ENCODE measurements around the gene CCDC178.
"Not testable (repeated sequence)": the region's sequence is repeated elsewhere in the genome, so short reads cannot be mapped to it uniquely, and the experiment has no call there.

Gene CCDC178

GRCh38 chr18:33355756-33356155 lies 84.8 kb downstream of the CCDC178 start:
- no peak for DNase-seq

DNA sequence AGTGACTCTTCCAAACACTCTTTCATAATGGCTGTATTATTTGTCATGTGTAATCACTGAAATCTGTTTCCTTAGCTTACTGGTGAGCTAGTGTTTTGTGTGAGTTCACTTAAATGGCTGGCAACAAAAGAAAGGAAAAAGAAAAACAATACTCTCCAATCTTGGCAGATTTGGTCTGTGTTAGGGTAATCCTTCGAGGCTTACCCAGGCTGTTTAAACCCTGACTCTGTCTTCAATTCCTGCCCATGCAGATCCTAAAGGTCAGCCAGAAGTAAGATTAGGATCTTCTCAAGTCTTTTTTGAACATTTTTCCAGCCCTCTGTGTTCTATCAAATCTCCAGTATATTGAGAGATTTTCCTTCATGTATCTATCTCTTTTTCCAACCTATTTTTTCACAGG lies 85.3 kb downstream of the CCDC178 start:
- no peak for DNase-seq

GRCh38 chr18:33350256-33350655 lies 90.3 kb downstream of the CCDC178 start:
- DNase-seq = no peak

DNA sequence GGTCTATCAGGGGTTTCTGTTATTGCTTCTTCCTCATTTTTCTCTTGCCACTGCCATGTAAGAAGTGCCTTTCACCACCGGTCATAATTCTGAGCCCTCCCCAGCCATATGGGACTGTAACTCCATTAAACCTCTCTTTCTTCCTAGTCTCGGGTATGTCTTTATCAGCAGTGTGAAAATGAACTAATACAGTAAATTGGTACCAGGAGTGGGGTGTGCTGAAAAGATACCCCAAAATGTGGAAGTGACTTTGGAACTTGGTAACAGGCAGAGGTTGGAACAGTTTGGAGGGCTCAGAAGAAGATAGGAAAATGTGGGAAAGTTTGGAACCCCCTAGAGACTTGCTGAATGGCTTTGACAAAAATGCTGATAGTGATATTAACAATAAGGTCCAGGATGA lies 100.8 kb downstream of the CCDC178 start:
- not testable (repeated sequence) for DNase-seq

DNA sequence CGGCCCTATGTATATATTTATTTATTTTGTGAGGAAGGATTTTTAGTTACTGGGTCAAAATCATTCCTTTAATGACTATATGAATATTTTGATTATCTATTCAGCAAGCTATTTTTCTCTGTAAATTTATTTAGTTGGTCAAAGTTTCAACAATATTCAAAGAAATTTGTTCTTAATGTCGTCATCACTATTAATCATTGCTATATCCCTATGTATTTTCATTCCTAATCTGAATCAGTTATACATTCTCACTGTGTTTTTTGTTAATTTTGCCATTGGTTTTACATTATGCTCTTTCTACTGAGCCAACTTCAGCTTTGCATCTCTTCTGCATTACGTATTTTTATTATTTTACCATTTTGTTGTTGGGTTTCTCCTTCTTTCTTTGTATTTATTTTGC lies 105.7 kb downstream of the CCDC178 start:
- DNase-seq = no peak

- no peak for DNase-seq
These were observed 109.8 kb downstream of the CCDC178 start for GRCh38 chr18:33330711-33331110.

DNA sequence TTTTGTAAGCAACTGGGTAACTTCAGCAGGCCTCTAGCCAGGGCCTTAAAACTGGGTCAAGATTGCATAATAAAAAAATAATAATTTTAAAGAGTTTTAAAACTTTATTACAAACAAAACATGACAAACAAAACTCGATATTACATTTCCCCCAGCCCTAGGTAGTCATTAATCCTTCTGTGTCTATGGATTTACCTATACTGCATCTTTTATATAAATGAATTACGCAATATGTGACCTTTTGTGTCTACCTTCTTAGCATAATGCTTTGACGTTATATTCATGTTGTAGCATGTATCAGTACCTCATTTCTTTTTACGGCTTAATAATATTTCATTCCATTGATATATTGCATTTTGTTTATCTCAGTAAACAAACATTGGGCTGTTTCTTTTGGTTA lies 113.5 kb downstream of the CCDC178 start:
- DNase-seq = no peak

GRCh38 chr18:33317640-33318039 lies 122.9 kb downstream of the CCDC178 start:
- no peak for DNase-seq

DNA sequence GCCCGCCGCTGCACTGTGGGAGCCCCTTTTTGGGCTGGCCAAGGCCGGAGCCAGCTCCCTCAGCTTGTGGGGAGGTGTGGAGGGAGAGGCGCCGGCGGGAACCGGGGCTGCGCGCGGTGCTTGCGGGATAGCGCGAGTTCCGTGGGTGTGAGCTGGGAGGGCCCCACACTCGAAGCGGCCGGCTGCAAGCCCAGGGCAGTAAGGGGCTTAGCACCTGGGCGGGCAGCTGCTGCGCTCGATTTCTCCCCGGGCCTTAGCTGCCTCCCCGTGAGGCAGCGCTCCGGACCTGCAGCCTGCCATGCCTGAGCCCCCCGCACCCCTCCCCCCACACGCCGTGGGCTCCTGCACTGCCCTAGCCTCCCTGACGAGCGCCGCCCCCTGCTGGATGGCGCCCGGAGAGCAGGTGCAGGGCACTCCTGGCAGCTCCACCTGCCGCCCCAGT lies 124.4 kb downstream of the CCDC178 start:
- peak; percentile 65 for DNase-seq

GRCh38 chr18:33307520-33307919 lies 133.0 kb downstream of the CCDC178 start:
- no peak for DNase-seq

- no peak for DNase-seq
These were observed 136.2 kb downstream of the CCDC178 start for GRCh38 chr18:33304277-33304676.

- DNase-seq = no peak
These were observed 149.0 kb downstream of the CCDC178 start for GRCh38 chr18:33291539-33291938.

DNA sequence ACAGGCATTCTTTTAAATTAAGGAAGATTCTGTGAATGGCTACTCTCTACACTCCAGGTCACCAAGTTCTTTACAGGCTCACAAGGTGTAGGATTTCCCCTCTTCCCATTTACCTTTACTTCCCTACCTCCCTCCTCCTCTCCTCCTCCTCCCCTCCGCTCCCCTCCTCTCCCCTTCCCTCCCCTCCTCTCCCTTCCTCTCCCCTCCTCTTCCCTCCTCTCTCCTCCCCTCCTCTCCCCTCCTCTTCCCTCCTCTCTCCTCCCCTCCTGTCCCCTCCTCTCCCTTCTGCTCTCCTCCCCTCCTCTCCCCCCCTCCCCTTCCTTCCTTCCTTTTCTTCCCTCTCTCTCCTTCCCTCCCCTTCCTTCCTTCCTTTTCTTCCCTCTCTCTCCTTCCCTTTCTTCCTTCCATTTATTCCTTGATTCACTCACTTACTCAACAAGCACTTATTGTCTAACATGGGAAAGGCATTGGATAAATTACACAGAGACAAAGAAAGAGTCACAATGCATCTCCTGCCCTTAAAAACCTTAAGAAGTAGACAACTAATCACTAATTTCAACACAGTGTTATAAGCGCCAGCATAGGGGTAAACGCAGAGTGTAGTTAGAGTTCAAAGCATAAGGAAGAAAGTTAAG lies 152.3 kb downstream of the CCDC178 start:
- DNase-seq = no peak

DNA sequence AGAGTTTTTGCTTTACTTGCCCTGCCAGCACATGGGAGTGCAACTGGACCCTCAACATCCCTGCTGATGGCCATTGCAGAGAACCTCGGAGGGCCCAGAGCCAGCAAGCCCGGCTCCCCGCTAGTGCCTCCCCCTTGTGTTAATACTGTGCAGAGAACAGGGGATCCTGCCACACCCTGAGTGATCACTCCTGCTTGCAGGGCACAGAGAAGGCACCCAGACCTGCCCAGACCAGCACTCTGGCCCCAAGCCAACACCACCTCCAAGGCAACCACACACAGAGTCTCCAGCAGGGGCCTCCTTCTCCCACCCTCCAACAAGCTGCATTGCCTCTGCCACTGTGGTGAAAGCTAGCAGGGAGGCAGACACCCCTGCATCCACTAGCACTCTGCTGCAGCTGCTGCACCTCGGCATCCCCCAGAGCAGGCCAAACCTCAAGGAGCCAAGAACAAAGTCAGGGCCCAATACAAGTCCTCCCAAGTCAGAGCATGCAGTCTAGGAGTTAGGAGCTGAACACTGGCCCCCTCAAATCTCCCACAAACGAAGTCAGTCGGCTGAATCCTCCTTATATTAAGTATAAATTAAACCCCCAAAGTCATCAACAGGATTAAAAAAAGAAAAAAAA lies 157.7 kb downstream of the CCDC178 start:
- DNase-seq = peak; percentile 44

DNA sequence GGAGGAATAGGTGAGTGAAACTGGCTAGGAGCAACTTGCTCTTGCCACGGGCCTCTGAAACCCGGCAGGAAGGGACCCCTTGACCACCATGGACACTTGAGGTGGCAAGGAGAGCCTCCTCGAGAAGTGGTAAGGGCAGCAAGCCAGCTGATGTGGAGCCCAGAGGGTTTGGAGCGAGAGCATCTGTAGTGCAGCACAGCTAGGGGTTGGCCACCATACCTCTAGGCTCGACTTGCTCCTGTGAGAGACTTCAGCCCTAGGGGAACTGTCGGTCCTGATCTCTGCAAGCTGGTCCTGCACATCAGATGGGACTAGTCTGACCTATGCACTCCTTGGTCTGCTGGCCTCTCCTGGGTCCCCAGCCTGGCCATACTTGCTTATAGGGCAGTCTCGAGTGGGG lies 158.4 kb downstream of the CCDC178 start:
- DNase-seq = peak; percentile 46

DNA sequence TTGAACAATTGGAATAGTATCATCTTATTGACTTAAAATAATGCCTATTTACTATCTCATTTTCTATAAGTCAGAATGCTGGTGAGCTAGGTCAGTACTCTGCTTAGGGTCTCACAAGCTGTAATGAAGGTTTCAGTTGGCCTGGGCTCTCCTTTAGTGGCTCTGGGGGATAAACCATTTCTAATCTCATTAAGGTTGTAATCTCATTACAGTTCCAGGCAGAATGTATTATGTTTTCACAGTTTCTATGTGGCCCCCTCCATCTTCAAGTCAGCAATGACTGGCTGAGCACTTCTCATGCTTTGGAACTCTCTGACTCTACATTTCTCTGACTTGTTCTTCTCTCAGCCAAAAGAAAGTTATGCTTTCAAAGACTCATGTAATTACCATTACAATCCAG lies 163.1 kb downstream of the CCDC178 start:
- DNase-seq = no peak

DNA sequence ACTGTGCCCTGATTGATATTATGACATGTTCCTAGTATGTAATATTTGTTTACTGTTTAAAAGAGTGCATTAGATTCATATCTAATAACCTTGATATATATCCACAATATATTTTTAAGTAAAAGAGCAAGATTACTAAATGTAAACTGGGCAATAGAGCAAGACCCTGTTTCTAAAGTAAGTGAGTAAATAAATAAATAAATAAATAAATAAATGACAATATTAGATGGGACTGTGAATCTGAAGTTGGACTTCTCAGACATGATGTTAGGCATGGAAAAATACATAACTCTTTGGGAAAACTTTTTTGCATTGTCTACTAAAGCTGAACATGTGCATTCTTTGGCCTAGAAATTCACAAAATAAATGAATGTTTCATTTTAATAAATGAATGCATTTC lies 164.7 kb downstream of the CCDC178 start:
- no peak for DNase-seq

DNA sequence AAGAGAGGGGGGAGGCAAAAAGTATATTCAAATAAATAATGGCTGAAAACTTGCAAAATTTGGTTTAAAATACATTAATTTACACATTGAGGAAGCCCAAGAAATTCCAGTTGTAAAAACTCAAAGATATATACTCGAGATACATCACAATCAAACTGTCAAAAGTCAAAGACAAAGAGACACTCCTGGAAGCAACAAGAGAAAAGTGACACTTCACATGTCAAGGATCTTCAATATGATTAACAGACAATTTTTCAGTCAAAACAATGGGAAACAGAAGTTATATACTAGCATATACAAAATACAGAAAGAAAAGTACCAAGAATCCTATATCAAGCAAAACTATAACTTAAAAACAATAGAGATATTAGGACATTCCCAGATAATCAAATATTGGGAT lies 170.2 kb downstream of the CCDC178 start:
- DNase-seq = no peak

GRCh38 chr18:33269223-33269622 lies 171.3 kb downstream of the CCDC178 start:
- no peak for DNase-seq

DNA sequence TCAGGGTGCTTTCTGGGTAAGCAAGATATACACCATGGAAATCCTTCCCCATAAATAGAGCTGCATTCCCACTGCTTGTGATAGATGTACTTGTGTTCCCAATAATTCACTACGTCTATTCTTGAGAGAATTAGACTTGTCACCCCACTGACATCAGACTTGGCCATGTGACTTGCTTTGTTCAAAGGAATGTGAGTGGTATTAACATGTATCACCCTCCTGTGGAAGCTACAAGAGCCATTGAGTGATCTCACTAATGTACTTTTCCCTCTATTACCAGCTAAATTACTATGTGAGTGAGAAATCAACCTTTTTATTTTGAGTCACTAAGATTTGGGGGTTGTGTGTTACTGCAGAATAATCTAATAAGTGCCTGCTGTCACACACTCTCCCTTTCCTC lies 176.0 kb downstream of the CCDC178 start:
- no peak for DNase-seq

DNA sequence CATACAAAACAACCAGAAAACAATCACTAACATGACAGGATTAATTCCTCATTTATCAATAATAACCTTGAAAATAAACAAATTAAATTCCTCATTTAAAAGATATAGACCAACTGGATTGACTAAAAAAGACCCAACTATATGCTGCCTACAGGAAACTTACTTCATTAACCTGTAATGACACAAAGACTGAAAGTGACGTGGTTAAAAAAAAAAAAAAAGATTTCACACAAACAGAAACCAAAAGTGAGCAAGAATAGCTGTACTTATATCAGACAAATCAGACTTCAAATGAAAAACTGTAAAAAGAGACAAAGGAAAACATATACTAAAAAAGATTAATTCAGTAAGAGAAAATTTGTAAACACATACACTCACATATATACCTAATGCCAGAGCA lies 201.2 kb downstream of the CCDC178 start:
- no peak for DNase-seq

DNA sequence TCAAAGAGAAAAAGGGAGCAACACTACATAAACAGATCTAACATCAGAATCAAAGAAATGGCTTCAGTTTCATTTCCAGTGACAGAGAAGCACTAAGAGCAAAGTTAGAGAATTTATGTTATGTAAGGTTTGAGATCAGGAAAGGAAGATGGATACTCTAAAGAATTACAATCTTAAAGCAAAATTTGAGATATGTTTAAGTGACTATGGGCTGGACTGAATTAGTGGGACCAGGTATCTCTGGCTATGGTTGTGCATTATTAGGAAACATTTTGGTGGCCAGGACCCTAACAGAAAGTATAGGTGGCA lies 208.2 kb downstream of the CCDC178 start:
- DNase-seq = no peak

DNA sequence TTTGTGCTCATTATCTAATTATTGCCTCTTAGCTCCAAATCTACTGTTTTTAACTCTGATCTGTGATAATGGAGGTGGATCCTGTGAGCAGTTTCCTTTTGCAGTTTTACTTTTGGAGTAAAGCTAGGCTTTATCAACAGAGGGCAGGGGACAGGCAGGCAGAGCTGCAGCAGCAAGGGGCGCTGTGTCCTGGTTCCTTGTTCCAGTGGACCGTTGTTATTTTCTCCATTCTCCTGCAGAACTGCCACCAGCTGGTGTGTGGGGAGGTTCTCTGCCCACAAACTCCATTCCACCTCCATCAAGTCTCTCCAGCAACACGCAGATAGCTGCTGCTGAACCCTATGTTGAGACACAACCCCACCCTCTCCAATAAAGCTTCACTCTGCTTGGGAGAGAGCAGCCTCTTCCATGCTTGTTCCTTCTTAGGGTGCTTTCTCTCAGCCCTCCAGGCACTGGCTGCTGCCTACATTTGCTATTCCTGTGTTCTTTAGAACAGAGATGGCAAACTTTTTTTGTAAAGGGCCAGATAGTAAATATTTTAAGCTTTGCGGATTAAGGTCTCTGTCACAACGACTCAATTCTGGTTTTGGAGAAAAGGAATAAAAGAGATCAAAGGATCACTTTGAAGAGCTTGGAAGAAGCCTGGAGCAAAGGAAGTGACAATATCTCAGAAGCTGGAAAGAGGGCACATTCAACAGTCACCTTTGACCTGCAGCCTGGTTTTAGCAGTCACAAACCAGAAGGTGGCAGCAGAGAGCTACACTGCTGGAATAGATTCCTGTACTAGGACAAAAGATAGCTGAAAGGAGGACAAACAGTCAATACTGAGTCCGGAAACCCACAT lies 208.8 kb downstream of the CCDC178 start:
- peak; percentile 90 for DNase-seq

DNA sequence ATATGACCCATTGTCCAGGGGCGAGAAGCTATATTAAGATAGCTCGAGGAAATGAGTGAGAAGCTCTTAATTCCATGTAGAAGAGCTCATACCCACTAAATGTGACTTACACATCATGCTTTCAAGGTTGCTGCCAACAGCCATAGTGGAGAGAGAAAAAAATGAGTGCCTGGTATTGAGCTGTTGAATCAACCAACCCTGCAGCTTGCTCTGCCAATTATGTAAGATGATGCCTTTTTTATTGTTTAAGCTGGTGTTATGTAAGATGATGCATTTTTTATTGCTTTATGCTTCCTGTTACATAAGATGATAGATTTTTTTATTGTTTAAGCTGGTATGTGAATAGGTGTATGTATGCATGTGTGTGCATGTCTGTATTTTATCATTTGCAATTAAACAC lies 228.2 kb downstream of the CCDC178 start:
- no peak for DNase-seq
